HG03460 (cell line): Measurements from ENCODE around the gene FOCAD.

ENCODE experiments used
- ATAC-seq: cut with Tn5 transposase; IDR thresholded peaks from one replicate; pipeline ENCODE4 v1.9.1; 2021; ENCODE audit not compliant: unreplicated experiment

The FOCAD gene

DNA sequence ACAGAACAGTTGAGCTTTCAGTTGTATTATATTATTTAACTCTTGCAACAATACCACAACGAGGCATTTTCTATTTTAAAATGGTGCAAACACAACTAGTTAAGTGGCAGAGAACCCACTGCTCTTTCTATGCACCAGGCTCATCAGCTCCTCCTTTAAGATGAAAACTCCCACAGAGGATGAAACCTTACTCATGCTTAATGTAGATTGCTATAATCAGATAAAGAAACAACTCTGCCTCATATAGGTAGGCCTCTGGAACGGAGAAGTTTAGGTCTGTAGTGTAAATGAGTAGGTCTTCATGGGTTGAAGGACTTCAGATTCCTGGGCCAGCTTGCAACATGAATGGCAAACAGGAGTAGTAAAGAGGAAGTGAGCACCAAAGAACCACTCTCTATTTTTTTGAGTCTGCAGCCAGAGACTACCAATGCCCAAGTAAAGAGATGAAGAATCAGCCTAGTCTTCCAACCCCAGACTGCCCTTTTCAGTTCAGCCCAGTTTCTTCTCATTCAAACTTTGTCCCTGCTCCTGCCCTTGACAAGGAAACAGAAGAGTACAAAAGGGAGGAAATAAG is 313.5 kb downstream of the FOCAD start:
- ATAC-seq = peak; percentile 66

DNA sequence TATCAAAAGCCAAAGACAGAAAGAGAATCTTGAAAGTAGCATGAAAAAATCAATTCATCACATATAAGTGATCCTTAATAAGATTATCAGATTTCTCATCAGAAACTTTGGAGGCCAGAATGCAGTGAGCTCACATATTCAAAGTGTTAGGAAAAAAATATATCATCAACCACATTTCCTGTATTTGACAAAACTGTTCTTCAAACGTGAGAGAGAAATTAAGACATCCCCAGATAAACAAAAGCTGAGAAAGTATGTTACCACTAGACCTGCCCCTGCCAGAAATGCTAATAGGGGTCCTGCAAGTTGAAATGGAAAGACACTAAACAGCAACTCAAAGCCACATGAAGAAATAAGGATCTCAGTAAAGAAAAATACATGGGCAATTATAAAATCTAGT is 317.5 kb downstream of the FOCAD start:
- ATAC-seq = no peak

GRCh38 chr9:21002040-21002439 is 318.0 kb downstream of the FOCAD start:
- ATAC-seq = no peak

GRCh38 chr9:21015129-21015815 is 331.2 kb downstream of the FOCAD start:
- ATAC-seq = no peak

DNA sequence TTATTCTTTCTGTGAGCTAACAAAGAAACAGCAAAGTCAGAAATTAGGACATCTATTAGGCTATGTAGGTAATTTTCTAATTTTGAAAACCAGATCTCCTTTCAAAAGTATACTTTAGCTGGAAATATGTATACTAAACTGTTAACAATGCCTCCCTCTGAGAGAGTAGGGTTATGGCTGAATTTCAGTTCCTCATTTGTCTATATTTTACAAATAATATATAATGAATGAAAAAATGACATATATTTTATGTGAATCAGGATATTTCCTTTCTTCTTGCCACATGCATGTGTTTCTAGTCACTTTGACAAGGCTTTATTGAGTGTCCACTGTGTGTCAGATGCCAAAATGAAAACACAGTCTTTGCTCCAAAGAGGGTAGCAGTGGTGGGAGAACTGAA is 331.9 kb downstream of the FOCAD start:
- ATAC-seq = no peak

GRCh38 chr9:21016701-21017491 is 332.8 kb downstream of the FOCAD start:
- no peak for ATAC-seq

DNA sequence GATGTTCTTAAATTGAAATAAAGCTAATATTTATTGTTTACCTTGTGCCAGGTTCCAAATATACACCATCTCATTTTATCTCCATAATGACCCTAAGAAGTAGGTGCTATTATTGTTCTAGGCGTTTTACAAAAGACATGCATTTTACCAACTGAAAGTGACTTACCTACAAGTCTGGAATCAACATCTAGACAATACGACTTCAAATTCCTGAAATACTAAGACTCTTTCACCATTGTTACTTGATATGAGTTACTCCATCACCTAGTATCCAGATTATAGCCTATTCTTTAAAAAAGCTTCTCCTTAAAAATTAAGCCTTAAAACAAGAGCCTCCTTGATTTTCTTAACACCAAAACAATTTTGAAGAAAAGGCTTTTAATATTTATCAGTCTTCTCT is 334.1 kb downstream of the FOCAD start:
- no peak for ATAC-seq

DNA sequence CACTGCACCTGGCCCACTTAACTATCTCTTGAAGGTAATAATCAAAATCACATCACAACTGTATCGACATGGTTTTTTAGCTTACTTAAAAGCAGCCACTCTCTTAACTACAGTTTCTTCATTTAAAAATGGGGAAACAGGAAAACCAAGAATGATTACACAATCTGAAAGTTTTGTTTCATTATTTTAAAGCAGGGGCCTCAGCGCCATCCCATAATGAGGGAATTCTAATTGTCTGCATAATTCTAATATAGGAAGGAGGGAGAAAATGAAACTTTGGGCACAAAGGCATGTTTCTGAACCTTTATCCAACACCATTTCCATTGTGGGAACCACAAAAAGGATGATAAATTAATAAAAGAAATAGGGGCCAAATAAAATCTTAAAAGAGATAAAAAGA is 339.8 kb downstream of the FOCAD start:
- no peak for ATAC-seq

- no peak for ATAC-seq
Measured at GRCh38 chr9:21027295-21027694, 343.2 kb downstream of the FOCAD start.

DNA sequence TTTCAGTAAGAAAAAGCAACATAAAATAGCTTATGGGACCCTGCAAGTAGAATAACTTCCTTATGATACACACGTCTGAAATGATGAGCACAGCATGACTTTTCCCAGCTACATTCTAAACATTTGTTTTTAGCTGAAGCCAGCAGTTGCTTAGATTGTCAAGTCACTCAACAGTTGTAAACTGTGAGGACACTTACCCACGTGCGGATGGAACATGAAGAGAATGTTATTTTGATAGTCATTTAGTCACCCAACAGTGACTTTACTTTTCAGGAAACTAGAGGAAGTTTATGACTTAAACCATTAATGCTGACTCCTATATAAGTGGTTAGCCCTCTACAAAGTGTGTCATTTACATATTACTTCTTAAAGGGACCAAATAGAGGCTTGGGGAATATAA is 344.4 kb downstream of the FOCAD start:
- no peak for ATAC-seq

GRCh38 chr9:21029661-21030060 is 345.6 kb downstream of the FOCAD start:
- no peak for ATAC-seq

GRCh38 chr9:21030389-21031035 is 346.5 kb downstream of the FOCAD start:
- peak; percentile 69 for ATAC-seq

GRCh38 chr9:21031091-21031807 is 347.2 kb downstream of the FOCAD start, which contains the start of gene HACD4:
HACD4 (minus strand) TSS chr9:21031640; CDS start chr9:21031590, 50 bp downstream.
- peak; percentile 79 for ATAC-seq

DNA sequence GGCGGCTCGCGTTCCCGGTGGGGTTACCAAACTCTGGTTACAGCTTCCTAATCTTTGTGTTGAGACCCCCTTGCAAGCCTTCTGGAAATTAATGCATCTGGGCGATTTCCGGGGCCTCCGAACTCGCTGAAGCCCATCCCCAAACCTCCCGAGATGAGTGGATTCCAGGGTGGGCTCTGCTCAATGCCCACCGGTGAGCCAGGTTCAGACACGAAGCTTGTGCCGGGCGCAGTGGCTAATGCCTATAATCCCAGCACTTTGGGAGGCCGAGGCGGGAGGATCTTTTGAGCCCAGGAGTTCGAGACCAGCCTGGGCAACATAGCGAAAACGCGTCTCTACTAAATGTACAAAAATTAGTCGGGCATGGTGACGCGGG is 347.7 kb downstream of the FOCAD start:
- ATAC-seq = no peak

DNA sequence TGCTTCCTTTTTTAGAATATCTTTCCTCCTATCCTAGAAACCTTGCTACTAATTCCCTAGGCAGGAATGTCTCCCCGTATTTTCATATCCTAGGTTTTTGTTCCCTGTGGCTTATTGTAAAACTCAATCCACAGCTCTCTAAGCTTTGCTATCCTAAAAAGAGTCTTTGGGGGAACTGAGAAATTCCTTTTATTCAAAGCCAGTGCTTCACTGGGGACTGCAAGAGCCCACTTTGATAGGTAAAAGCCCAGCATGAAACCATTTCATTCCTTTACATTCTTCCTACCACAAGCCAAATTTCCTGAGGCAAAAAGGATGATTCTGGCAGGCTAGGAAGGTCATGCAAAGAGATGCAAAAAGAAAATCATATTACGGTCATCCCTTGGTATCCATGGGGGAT is 353.2 kb downstream of the FOCAD start:
- ATAC-seq = no peak

- no peak for ATAC-seq
Measured at GRCh38 chr9:21039302-21039701, 355.2 kb downstream of the FOCAD start.

GRCh38 chr9:21042466-21042865 is 358.4 kb downstream of the FOCAD start:
- no peak for ATAC-seq

GRCh38 chr9:21043841-21044240 is 359.8 kb downstream of the FOCAD start:
- ATAC-seq = no peak
